Uterus (tissue), 2 donors: ENCODE data around the gene IRAK1BP1.

Experiments used
- CTCF ChIP-seq, 4 experiments: fragments of 200-600 bp in 2 of 4; fragments of 450-650 bp in 2 of 4; sonication (generic) in 2 of 4; IDR thresholded peaks; one replicate each; pipeline ENCODE4 v1.5.1; 2016 to 2019; ENCODE audit warnings: antibody characterized with exemption in 4 of 4, mild to moderate bottlenecking in 2 of 4, moderate library complexity in 1 of 4
- POLR2A ChIP-seq, 2 donors: fragments of 450-650 bp; IDR thresholded peaks; one replicate each; pipeline ENCODE4 v1.6.1; 2016; ENCODE audit warnings: antibody characterized with exemption in 2 of 2, mild to moderate bottlenecking in 1 of 2, moderate library complexity in 1 of 2

GRCh38 chr6:78916411-78916810, 49.1 kb downstream of the IRAK1BP1 start:
- TF ChIP-seq CTCF (IDR thresholded peaks at IDR 0.05) (no peak), POLR2A (IDR thresholded peaks at IDR 0.05) (no peak)
